Peyer's patch (tissue), 4 donors: ENCODE measurements around the gene MARCHF2. TPM values are rescaled to one million over a fixed set of nuclear protein-coding genes. Genes with fewer than 3 reads are reported as not detected.

ENCODE experiments used
- DNase-seq, 3 donors: peaks; one replicate each; pipeline ENCODE4 v3.0.0-alpha.2; 2017 to 2019
- H3K27ac ChIP-seq, 4 donors: fragments of 200-600 bp; sonication (generic); one replicate each; pipeline ENCODE4 v1.5.1; 2016 to 2019
- H3K27me3 ChIP-seq, 2 donors: fragments of 200-600 bp; sonication (generic); one replicate each; pipeline ENCODE4 v1.5.1; 2019
- H3K36me3 ChIP-seq, 3 donors: fragments of 200-600 bp; sonication (generic); one replicate each; pipeline ENCODE4 v1.5.1; 2016 to 2019
- H3K4me1 ChIP-seq, 4 donors: fragments of 200-600 bp; sonication (generic); one replicate each; pipeline ENCODE4 v1.5.1; 2016 to 2019
- H3K4me3 ChIP-seq, 4 donors: fragments of 200-600 bp; sonication (generic); 1 replicate in 3 of 4; 2 replicates in 1 of 4; pipeline ENCODE4 v1.5.1; 2016 to 2019; ENCODE audit warnings: mild to moderate bottlenecking in 1 of 4
- H3K9me3 ChIP-seq, 4 donors: fragments of 200-600 bp; sonication (generic); one replicate each; pipeline ENCODE4 v1.5.1; 2016 to 2019; ENCODE audit warnings: mild to moderate bottlenecking in 1 of 4
- CTCF ChIP-seq, 6 experiments: fragments of 450-650 bp in 4 of 6; fragments of 200-600 bp in 2 of 6; sonication (generic) in 1 of 6; IDR thresholded peaks; one replicate each; pipeline ENCODE4 v1.5.1; 2017 to 2019; ENCODE audit warnings: antibody characterized with exemption in 6 of 6, mild to moderate bottlenecking in 3 of 6, moderate library complexity in 1 of 6
- POLR2A ChIP-seq, 2 donors: fragments of 450-650 bp; IDR thresholded peaks; one replicate each; pipeline ENCODE4 v1.5.1; 2017; ENCODE audit warnings: antibody characterized with exemption in 2 of 2, mild to moderate bottlenecking in 2 of 2, moderate library complexity in 2 of 2
- total RNA-seq, 4 donors: library from RNA; depleted of rRNA; stranded (reverse); fragments of >200 nt; gene quantifications; one replicate each; pipeline ENCODE4 v1.1.0, GENCODE V29; 2016

MARCHF2 gene
- total RNA-seq, 4 donors from 2014 or later = 53.5 to 97.4 (median 68.9) TPM

GRCh38 chr19:8457209-8457608 is 44.1 kb downstream of the MARCHF2 start:
- H3K36me3 ChIP-seq = peaks cover 0 to 20% (median 0%) of the 10 kb centered on the region in 3 donors
- H3K27ac ChIP-seq = no peak overlapping the region
- TF ChIP-seq CTCF (IDR thresholded peaks at IDR 0.05) (peak in 1 of 6 experiments; percentile 4), POLR2A (IDR thresholded peaks at IDR 0.05) (no peak)
- H3K9me3 ChIP-seq = no peaks in the 10 kb centered on the region
- H3K27me3 ChIP-seq = no peaks in the 10 kb centered on the region
- no peak for DNase-seq
- peaks cover 0 to 66% (median 17%) of the 10 kb centered on the region in 4 donors for H3K4me1 ChIP-seq
- H3K4me3 ChIP-seq = no peak overlapping the region

DNA sequence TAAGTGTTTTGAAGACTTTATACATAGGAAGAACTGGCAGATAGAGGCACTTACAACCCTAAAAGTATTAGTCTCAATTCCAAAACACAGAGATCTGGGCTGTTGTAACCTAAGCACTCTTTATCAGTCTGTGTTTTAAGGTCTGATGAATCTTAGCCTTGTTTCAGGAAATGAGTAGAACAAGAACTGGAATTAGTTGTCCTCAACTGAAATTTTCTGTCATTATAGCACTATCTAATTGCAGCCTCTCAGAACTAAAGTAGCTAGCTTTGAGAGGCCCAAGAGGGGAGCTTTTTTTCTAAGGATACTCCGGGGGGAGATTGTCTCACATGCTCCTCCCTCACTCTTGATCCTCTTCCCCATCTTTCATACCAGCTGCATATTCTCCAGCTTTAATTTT is 44.7 kb downstream of the MARCHF2 start:
- no peaks in the 10 kb centered on the region for H3K27me3 ChIP-seq
- no peak overlapping the region for H3K4me3 ChIP-seq
- peaks cover 0 to 60% (median 16%) of the 10 kb centered on the region in 4 donors for H3K4me1 ChIP-seq
- no peak for DNase-seq
- H3K9me3 ChIP-seq = no peaks in the 10 kb centered on the region
- H3K27ac ChIP-seq = no peak overlapping the region
- H3K36me3 ChIP-seq = peaks cover 0 to 21% (median 0%) of the 10 kb centered on the region in 3 donors
- TF ChIP-seq POLR2A (IDR thresholded peaks at IDR 0.05) (no peak), CTCF (IDR thresholded peaks at IDR 0.05) (no peak)

DNA sequence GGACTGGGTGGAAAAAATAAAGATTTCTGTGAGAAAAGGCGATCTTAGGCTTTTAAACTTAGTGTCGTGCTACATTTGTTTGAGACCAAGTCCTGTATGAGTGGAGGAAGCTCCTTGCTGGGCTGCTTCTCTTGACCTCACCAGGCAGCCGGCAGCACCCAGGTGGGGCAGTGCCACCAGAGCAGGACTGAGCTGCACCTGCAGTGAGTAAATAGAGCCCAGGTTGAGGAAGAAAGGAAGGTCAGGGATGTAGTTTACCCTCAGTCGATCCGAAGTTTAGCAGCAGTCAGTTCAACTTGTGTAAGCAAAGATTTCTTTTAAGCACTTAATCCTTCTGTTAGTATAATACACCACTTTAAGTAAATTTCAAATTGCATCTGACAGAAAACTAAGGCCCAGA is 45.3 kb downstream of the MARCHF2 start:
- peaks cover 0 to 26% (median 0%) of the 10 kb centered on the region in 3 donors for H3K36me3 ChIP-seq
- no peaks in the 10 kb centered on the region for H3K27me3 ChIP-seq
- DNase-seq = no peak
- TF ChIP-seq CTCF (IDR thresholded peaks at IDR 0.05) = no peak
- no peak for TF ChIP-seq POLR2A (IDR thresholded peaks at IDR 0.05)
- H3K4me1 ChIP-seq = peaks cover 0 to 56% (median 13%) of the 10 kb centered on the region in 4 donors
- H3K27ac ChIP-seq = no peak overlapping the region
- H3K4me3 ChIP-seq = no peak overlapping the region
- H3K9me3 ChIP-seq = no peaks in the 10 kb centered on the region

DNA sequence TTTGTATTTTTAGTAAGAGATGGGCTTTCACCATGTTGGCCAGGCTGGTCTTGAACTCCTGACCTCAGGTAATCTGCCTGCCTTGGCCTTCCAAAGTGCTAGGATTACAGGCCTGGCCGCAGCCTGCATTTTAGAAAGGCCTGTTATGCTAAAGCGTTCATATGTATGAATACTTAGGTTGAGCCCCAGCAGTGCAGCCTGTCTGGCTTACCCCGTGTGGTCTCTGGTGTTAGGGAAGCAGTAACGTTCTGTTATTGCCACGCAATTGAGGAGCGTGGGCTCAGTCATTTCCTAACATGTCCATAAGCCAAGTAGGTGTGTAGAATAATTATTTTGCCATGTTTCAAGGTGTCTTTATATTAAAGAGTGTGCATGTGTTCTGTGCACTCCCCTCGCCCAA is 46.0 kb downstream of the MARCHF2 start:
- H3K36me3 ChIP-seq = peaks cover 0 to 29% (median 0%) of the 10 kb centered on the region in 3 donors
- no peak for TF ChIP-seq CTCF (IDR thresholded peaks at IDR 0.05)
- no peak for TF ChIP-seq POLR2A (IDR thresholded peaks at IDR 0.05)
- no peaks in the 10 kb centered on the region for H3K27me3 ChIP-seq
- H3K9me3 ChIP-seq = no peaks in the 10 kb centered on the region
- DNase-seq = no peak
- H3K4me1 ChIP-seq = peaks cover 0 to 48% (median 11%) of the 10 kb centered on the region in 4 donors
- H3K4me3 ChIP-seq = no peak overlapping the region
- H3K27ac ChIP-seq = peak overlapping the region in 3 of 4 donors; percentile 13 to 48 (median 26)

DNA sequence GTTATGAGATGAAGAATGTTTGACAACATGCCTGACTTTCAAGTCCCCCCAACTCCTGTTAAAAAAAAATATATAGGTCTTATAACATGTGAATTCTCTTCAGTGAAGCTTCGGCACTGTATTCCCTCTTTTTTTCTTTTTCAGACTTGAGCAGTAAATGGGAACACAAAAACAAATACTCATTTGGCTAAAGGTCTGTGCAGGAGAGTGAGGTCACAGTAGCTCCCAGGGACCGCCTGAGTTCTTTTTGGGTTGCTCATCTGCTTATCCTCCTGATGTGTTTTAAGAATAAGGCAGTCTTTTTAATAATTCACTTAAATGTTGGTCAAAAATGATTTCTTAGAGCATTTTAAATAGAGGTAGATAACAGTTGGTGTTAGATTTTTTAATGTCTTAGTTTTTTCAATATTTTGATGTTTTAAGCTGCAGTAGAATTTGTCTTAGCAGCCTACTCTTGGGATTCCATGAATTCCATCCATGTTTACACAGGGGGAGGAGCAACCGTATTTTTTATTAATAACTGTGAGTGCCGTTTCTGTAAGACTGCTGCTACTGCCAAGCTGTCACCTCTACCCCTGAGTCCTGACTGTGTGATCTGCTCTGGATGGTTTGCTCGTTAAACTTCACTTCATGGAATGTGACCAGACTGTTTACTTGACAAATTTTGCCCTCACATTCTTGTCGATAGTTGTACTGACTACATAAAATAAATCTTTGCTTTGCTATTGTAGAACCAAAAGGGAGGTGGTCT is 46.6 kb downstream of the MARCHF2 start:
- Histone ChIP-seq H3K9me3 (no peaks in the 10 kb centered on the region), H3K27ac (peak overlapping the region in 2 of 4 donors; percentile 13 to 48), H3K27me3 (no peaks in the 10 kb centered on the region), H3K36me3 (peaks cover 0 to 35% (median 0%) of the 10 kb centered on the region in 3 donors), H3K4me3 (no peak overlapping the region), H3K4me1 (peaks cover 0 to 45% (median 11%) of the 10 kb centered on the region in 4 donors)
- TF ChIP-seq CTCF (IDR thresholded peaks at IDR 0.05) (no peak), POLR2A (IDR thresholded peaks at IDR 0.05) (no peak)
- no peak for DNase-seq
